Dedifferentiated amniotic fluid mesenchymal stem cell (primary cell): ENCODE data around the gene TADA3.

Experiments used
- DNase-seq: peaks from one replicate; pipeline ENCODE4 v3.0.0-alpha.2; 2016; ENCODE audit errors: extremely low spot score

Gene TADA3

GRCh38 chr3:9792405-9793160 lies at the start of gene TADA3, which contains the start of gene ARPC4:
TSS of gene TADA3 (minus strand) at chr3:9792473. CDS start at chr3:9791466, 1,007 bp downstream.
TSS of gene ARPC4 (plus strand) at chr3:9793082. CDS start at chr3:9793122, 40 bp downstream.
- peak; percentile 95 for DNase-seq

- DNase-seq = no peak
Observed at GRCh38 chr3:9841015-9841414, 48.7 kb upstream of the TADA3 start.

DNA sequence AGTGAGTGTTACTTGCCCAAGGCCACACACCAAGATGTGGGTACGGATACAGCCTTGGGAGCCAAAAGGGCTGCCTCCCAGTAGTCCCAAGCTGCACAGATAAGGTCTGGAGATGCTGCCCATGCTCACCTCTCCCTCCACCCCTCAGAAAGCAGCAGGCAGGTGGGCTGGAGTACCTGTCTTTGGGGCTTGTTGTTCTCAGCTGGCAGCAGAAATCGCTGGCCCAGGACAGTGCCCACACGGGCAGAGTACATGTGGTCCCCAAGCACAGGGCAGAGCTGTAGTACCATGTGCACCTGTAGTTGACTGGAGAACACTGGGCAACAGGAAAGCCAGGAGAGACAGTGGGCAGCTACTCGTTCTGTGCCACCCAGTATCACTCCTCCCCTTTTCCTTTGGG lies 46.6 kb upstream of the TADA3 start:
- no peak for DNase-seq

- DNase-seq = no peak
Observed at GRCh38 chr3:9837701-9838582, 45.7 kb upstream of the TADA3 start.

DNA sequence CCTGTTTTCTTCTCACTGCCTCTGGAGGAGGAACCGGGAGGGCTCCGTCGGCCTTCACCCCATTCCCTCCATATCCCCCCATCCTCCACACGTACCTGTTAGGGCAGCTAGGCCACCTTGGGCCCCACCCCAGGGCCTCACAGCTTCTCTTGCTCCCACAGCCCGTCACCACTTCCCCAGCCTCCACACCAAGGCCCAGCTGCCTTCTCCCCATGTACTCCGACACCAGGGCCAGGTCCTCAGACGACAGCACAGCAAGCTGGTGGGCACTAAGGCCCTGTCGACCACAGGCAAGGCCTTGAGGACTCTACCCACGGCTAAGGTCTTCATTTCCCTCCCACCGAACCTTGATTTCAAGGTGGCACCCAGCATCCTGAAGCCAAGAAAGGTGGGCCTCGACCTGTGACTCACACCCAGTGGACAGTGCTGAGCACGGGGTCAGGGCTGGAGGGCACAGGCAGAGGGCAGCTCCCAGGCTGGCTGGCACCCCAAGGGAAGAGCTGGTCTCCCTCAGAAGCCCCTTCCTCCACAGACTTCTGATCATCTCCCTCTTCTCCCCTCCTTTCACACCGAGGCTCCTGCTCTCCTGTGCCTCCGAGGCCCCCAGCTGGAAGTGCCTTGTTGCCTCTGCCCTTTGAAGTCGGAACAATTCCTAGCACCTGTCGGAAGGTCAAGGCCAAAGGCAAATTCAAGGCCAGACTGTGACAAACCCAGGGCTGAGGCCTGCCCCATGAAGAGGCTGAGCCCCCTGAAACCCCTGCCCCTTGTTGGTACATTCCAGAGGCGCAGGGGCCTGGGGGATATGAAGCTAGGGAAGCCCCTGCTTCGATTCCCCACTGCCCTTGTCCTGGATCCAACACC lies 42.5 kb upstream of the TADA3 start:
- DNase-seq = no peak

DNA sequence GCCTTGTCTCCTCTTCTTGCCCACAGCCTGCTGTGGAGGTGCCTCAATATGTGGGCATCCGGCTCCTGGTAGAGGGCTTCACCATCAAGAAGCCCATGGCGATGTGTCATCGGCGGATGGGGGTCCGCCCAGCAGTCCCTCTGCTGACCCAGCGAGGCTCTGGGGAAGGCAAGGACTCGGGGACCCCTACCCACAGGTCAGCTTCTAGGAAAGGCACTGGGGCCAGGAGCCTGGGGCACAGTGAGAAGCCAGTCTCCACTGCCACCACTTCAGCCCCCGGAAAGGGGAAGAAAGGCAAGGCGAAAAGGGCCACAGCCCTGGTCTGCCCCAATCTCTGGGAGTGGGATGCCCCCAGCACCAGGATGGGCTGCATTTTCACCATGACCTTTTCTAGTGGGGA lies 40.8 kb upstream of the TADA3 start:
- DNase-seq = no peak

GRCh38 chr3:9831253-9831652 lies 39.0 kb upstream of the TADA3 start:
- no peak for DNase-seq

- no peak for DNase-seq
Observed at GRCh38 chr3:9828801-9829755, 36.8 kb upstream of the TADA3 start.

DNA sequence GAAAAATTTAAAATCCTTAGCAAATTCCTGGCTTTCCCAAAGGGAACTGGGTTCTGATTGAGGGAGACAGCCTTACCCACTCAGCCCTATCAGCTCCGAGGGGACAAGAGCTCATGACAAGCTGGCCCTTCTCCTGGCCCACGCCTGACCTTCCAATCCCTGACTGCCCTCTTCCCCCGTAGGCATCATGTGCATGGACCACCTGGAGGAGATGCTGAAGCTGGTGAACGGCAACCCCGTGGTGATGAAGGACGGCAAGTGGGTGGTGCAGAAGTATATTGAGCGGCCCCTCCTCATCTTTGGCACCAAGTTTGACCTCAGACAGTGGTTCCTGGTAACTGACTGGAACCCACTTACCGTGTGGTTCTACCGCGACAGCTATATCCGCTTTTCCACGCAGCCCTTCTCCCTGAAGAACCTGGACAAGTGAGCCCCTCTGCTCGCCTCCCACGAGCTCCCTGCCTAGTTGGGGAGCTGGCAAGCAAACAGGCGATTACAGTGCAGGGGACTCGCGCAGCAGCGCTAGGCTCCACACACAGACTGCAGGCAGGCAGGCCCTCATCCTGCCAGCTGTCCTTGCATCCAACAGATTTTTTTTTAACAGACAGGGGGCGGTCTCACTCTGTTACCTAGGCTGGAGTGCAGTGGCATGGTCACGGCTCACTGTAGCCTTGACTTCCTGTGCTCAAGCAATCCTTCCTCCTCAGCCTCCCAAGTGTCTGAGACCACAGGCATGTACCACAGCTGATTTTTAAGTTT lies 34.7 kb upstream of the TADA3 start:
- no peak for DNase-seq

DNA sequence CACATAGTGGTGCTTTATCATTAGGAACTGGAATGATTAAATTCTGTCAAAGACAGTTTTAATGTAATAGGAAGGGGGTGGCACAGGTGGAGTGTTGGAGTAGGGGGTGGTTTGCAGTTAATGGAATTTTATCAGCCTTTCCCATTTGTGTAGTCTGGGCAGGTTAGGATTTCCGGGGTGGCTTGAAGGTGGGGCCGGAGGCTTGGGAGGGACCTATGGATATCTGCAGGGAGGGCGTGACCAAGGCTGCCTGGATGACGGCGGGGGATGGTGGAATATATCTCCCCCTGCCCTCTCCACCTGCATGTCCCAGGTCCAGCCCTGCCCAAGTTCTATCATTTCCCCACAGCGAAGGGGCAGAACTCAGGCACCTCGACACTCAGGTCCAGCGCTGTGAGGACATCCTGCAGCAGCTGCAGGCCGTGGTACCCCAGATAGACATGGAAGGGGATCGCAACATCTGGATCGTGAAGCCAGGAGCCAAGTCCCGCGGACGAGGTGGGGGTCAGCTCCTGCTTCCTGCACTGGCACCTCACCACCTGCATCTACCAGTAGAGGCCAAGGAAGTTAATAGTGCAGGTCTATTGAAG lies 33.3 kb upstream of the TADA3 start:
- no peak for DNase-seq

- no peak for DNase-seq
Observed at GRCh38 chr3:9820946-9821345, 28.7 kb upstream of the TADA3 start.

- DNase-seq = no peak
Observed at GRCh38 chr3:9820543-9820942, 28.3 kb upstream of the TADA3 start.

- no peak for DNase-seq
Observed at GRCh38 chr3:9818666-9819335, 26.5 kb upstream of the TADA3 start.

DNA sequence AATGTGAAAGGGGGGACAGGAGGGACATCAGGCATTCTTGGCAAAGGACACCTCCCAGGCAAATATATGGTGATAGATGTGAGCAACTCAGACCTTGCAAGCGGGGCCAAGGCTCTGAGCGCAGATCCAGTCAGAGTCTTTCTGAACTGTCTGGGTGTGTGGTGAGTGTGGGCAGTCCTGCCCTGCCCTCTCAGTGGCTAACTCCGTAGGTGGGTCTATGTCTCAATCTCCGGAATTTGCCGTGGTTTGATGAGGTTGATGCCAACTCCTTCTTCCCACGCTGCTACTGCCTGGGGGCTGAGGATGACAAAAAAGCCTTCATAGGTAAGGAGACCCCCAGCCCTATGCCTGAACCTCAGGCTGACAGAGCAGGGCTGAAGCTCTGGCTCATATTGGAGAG lies 25.2 kb upstream of the TADA3 start:
- no peak for DNase-seq

DNA sequence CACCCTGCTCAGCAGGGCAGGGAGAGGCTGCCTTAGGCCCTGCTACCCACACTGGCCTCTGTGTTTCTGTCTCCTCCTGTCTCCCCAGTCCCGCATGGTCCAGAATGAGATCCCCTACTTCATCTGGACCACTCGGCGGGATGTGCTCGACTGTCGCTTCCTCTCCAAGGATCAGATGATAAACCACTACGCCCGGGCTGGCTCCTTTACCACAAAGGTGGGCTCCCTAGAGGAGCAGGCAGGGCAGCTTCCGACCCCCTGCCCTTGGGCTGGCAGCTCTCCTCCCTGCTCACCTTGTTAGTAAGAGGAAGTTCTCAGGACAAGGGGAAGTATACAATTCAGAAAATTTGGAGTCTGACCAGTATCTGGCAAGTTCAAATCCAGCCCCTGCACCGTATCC lies 23.7 kb upstream of the TADA3 start:
- DNase-seq = no peak

GRCh38 chr3:9812870-9813483 lies 20.7 kb upstream of the TADA3 start:
- DNase-seq = no peak

GRCh38 chr3:9810846-9811245 lies 18.6 kb upstream of the TADA3 start:
- no peak for DNase-seq

DNA sequence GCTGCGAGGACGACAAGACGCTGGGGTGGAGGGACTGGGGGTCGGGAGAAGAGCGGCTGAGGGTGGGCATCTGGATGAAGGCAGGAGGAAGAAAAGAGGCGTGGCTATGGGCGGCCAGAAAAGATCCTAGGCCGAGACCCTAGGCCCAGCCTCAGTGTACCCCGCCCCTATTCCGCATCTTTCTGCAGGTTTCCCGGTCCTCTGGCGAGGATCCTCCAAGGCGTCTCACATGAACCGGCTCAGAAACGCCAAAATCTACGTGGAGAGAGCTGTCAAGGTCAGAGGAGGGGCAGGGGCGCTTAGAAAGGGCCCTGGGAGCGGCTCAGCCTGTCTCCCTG lies 18.1 kb upstream of the TADA3 start:
- DNase-seq = no peak
